Ectodermal cell (in vitro differentiated cells): ENCODE data around the gene MIEF2.

Source experiments
- H3K27ac ChIP-seq: 2 replicates; pipeline ENCODE4 v1.7.0; 2013; ENCODE audit warnings: mild to moderate bottlenecking, low read depth, low read length; ENCODE audit not compliant: insufficient read depth, poor library complexity, severe bottlenecking
- H3K27me3 ChIP-seq: 2 replicates; pipeline ENCODE4 v1.7.0; 2013; ENCODE audit warnings: mild to moderate bottlenecking, low read length; ENCODE audit not compliant: insufficient read depth, control insufficient read depth, poor library complexity, severe bottlenecking
- H3K36me3 ChIP-seq: one replicate; pipeline ENCODE4 v1.7.0; 2013; ENCODE audit warnings: low read length; ENCODE audit not compliant: control insufficient read depth, insufficient read depth
- H3K4me1 ChIP-seq: one replicate; pipeline ENCODE4 v1.7.0; 2013; ENCODE audit warnings: low read length; ENCODE audit not compliant: control insufficient read depth, insufficient read depth
- H3K4me3 ChIP-seq: 2 replicates; pipeline ENCODE4 v1.7.0; 2013; ENCODE audit warnings: low read depth, low read length, control low read depth; ENCODE audit not compliant: insufficient read depth
- H3K9me3 ChIP-seq: 2 replicates; pipeline ENCODE4 v1.7.0; 2013; ENCODE audit warnings: mild to moderate bottlenecking, low read length, moderate library complexity; ENCODE audit not compliant: control insufficient read depth
- WGBS, 2 experiments: methylation state at CpG; one replicate each; pipeline ENCODE4 v1.1.7; 2013; ENCODE audit warnings: missing lambda C conversion rate in 2 of 2; 5-methylcytosine and 5-hydroxymethylcytosine counted together

Gene MIEF2

GRCh38 chr17:18256351-18256750, 4.1 kb upstream of the MIEF2 start:
- Histone ChIP-seq H3K27ac (no peak overlapping the region), H3K4me3 (no peak overlapping the region), H3K36me3 (peaks cover 31% of the 10 kb centered on the region), H3K27me3 (no peaks in the 10 kb centered on the region), H3K9me3 (no peaks in the 10 kb centered on the region), H3K4me1 (peaks cover 11% of the 10 kb centered on the region)
- 92 to 97% methylated on average over 11 of the region's 11 CpGs for WGBS, 2 experiments

GRCh38 chr17:18256776-18257175, 3.7 kb upstream of the MIEF2 start:
- 93% methylated on average over 7 of the region's 7 CpGs for WGBS, 2 experiments
- H3K27me3 ChIP-seq = no peaks in the 10 kb centered on the region
- no peaks in the 10 kb centered on the region for H3K9me3 ChIP-seq
- H3K36me3 ChIP-seq = peaks cover 30% of the 10 kb centered on the region
- no peak overlapping the region for H3K4me3 ChIP-seq
- H3K4me1 ChIP-seq = peaks cover 15% of the 10 kb centered on the region
- H3K27ac ChIP-seq = no peak overlapping the region

- Histone ChIP-seq H3K4me3 (peak overlapping the region; percentile 85), H3K9me3 (no peaks in the 10 kb centered on the region), H3K4me1 (peaks cover 18% of the 10 kb centered on the region), H3K27ac (peak overlapping the region; percentile 65), H3K27me3 (no peaks in the 10 kb centered on the region), H3K36me3 (peaks cover 26% of the 10 kb centered on the region)
- 23 to 28% methylated on average over 18 of the region's 18 CpGs for WGBS, 2 experiments
Observed at GRCh38 chr17:18257268-18257981, 3.0 kb upstream of the MIEF2 start.

GRCh38 chr17:18257982-18258355, 2.5 kb upstream of the MIEF2 start:
- Histone ChIP-seq H3K4me1 (peaks cover 18% of the 10 kb centered on the region), H3K27ac (peak overlapping the region; percentile 65), H3K4me3 (peak overlapping the region; percentile 85), H3K9me3 (no peaks in the 10 kb centered on the region), H3K27me3 (no peaks in the 10 kb centered on the region), H3K36me3 (peaks cover 24% of the 10 kb centered on the region)
- WGBS, 2 experiments = 0 to 1% methylated on average over 16 of the region's 16 CpGs

- Histone ChIP-seq H3K4me1 (peaks cover 18% of the 10 kb centered on the region), H3K27me3 (no peaks in the 10 kb centered on the region), H3K9me3 (no peaks in the 10 kb centered on the region), H3K27ac (peak within 1 kb of the TSS; percentile 65), H3K4me3 (peak within 1 kb of the TSS; percentile 85), H3K36me3 (peaks cover 24% of the 10 kb centered on the region)
- WGBS, 2 experiments = 3% methylated on average over 71 of the region's 71 CpGs
Observed at GRCh38 chr17:18258356-18259038, 2.0 kb upstream of the MIEF2 start, which contains the start of gene FLII. FLII (minus strand) TSS chr17:18258738; CDS start chr17:18258690, 48 bp downstream.

- WGBS, 2 experiments = 78% methylated on average over 22 of the region's 22 CpGs
- H3K27ac ChIP-seq = no peak overlapping the region
- no peaks in the 10 kb centered on the region for H3K27me3 ChIP-seq
- H3K4me3 ChIP-seq = peak overlapping the region; percentile 73
- no peaks in the 10 kb centered on the region for H3K9me3 ChIP-seq
- peaks cover 18% of the 10 kb centered on the region for H3K4me1 ChIP-seq
- H3K36me3 ChIP-seq = peaks cover 12% of the 10 kb centered on the region
Observed at GRCh38 chr17:18259621-18260331, 686 bp upstream of the MIEF2 start.

- Histone ChIP-seq H3K4me3 (peak overlapping the region; percentile 73), H3K4me1 (peaks cover 18% of the 10 kb centered on the region), H3K27ac (peak overlapping the region; percentile 52), H3K27me3 (no peaks in the 10 kb centered on the region), H3K36me3 (peaks cover 8% of the 10 kb centered on the region), H3K9me3 (no peaks in the 10 kb centered on the region)
- WGBS, 2 experiments = 11 to 12% methylated on average over 16 of the region's 16 CpGs
Observed at GRCh38 chr17:18261146-18261515, 669 bp downstream of the MIEF2 start.

GRCh38 chr17:18261659-18262058, 1.2 kb downstream of the MIEF2 start:
- Histone ChIP-seq H3K27me3 (no peaks in the 10 kb centered on the region), H3K4me1 (peaks cover 18% of the 10 kb centered on the region), H3K27ac (no peak overlapping the region), H3K4me3 (peak overlapping the region; percentile 73), H3K36me3 (peaks cover 8% of the 10 kb centered on the region), H3K9me3 (no peaks in the 10 kb centered on the region)
- 92 to 96% methylated on average over 3 of the region's 3 CpGs for WGBS, 2 experiments

- no peak overlapping the region for H3K27ac ChIP-seq
- H3K4me3 ChIP-seq = no peak overlapping the region
- WGBS, 2 experiments = 94 to 95% methylated on average over 2 of the region's 2 CpGs
- no peaks in the 10 kb centered on the region for H3K27me3 ChIP-seq
- no peaks in the 10 kb centered on the region for H3K9me3 ChIP-seq
- H3K36me3 ChIP-seq = peaks cover 8% of the 10 kb centered on the region
- H3K4me1 ChIP-seq = peaks cover 15% of the 10 kb centered on the region
Observed at GRCh38 chr17:18262111-18262510, 1.6 kb downstream of the MIEF2 start.

- Histone ChIP-seq H3K4me3 (no peak overlapping the region), H3K27ac (no peak overlapping the region), H3K27me3 (no peaks in the 10 kb centered on the region), H3K36me3 (peaks cover 8% of the 10 kb centered on the region), H3K9me3 (no peaks in the 10 kb centered on the region), H3K4me1 (peaks cover 10% of the 10 kb centered on the region)
- 93 to 94% methylated on average over 12 of the region's 12 CpGs for WGBS, 2 experiments
Observed at GRCh38 chr17:18262641-18263040, 2.2 kb downstream of the MIEF2 start.
